Muscle layer of colon (tissue), 2 donors: Measurements from ENCODE around the gene CCDC33.

Source experiments
- H3K27ac ChIP-seq: one replicate; pipeline ENCODE4 v1.7.0; 2013; ENCODE audit warnings: low read depth, mild to moderate bottlenecking, low read length, moderate library complexity
- H3K27me3 ChIP-seq, 2 donors: one replicate each; pipeline ENCODE4 v1.7.0; 2013; ENCODE audit warnings: low read length in 2 of 2, mild to moderate bottlenecking in 2 of 2; ENCODE audit not compliant: insufficient read depth in 2 of 2, control insufficient read depth in 1 of 2
- H3K36me3 ChIP-seq: one replicate; pipeline ENCODE4 v1.7.0; 2013; ENCODE audit warnings: mild to moderate bottlenecking, low read length; ENCODE audit not compliant: insufficient read depth
- H3K4me1 ChIP-seq: one replicate; pipeline ENCODE4 v1.7.0; 2013; ENCODE audit warnings: mild to moderate bottlenecking, low read length; ENCODE audit not compliant: insufficient read depth
- H3K4me3 ChIP-seq, 2 donors: one replicate each; pipeline ENCODE4 v1.7.0; 2013; ENCODE audit warnings: low read length in 2 of 2, low read depth in 1 of 2, mild to moderate bottlenecking in 1 of 2, moderate library complexity in 1 of 2
- H3K9ac ChIP-seq: one replicate; pipeline ENCODE4 v1.7.0; 2013; ENCODE audit warnings: low read length
- H3K9me3 ChIP-seq: one replicate; pipeline ENCODE4 v1.7.0; 2013; ENCODE audit warnings: mild to moderate bottlenecking, low read length
- donor health status: abdominal sarcoma.
- donor health status: Adenocarcinoma of cecum.

Gene CCDC33

DNA sequence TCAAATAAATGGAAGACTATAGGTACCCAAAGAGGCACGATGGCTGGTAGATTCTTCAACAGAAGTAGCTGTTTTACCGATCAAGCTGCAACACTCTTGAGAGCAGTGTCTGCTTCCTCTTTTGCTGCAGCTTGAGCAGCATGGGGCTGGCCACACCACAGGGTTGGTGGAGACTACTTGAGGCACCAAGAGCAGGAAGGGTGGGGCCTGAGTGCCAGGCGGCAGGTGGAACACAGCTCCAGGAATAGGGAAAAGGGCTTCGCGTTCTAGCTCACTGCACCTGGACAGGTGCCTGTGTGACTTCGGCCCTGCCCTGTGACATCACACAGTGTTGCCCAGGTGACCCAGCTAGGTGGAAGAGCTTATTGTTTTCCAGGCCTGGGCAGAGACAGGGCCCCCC is at the start of gene CCDC33:
Gene CCDC33, plus strand, starts transcription at position 365 of the 400 bp plus-strand sequence. CDS start 394 bp downstream, outside the sequence.
- no peak within 1 kb of the TSS for H3K9ac ChIP-seq
- no peaks in the 10 kb centered on the region for H3K9me3 ChIP-seq
- no peaks in the 10 kb centered on the region for H3K36me3 ChIP-seq
- H3K4me3 ChIP-seq: no peak within 1 kb of the TSS
- no peak within 1 kb of the TSS for H3K27ac ChIP-seq
- H3K27me3 ChIP-seq: no peaks in the 10 kb centered on the region
- H3K4me1 ChIP-seq: peaks cover 14% of the 10 kb centered on the region

DNA sequence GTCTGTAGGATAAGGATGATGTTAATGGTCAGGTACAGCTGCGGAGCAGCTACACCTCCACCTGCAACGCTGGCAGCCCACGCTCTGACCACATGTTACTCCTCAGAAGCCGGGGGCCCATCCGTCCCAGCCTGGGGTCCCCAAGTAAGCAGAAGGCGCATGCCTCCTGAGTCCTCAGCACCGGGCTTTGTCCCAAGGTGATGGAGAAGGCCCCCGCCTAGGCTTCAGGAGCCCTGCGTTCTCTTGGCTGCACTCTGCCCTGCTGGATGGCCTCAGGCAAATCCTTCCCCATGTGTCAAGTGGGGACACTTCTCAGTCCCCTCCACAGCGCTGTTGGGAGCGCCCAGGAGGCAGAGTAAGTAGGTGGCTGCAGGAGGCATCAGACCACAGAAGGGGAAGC is 47.9 kb upstream of the CCDC33 start:
- H3K9ac ChIP-seq: no peak overlapping the region
- H3K27ac ChIP-seq: no peak overlapping the region
- H3K36me3 ChIP-seq: no peaks in the 10 kb centered on the region
- no peaks in the 10 kb centered on the region for H3K27me3 ChIP-seq
- H3K4me3 ChIP-seq: no peak overlapping the region
- no peaks in the 10 kb centered on the region for H3K9me3 ChIP-seq
- no peaks in the 10 kb centered on the region for H3K4me1 ChIP-seq

DNA sequence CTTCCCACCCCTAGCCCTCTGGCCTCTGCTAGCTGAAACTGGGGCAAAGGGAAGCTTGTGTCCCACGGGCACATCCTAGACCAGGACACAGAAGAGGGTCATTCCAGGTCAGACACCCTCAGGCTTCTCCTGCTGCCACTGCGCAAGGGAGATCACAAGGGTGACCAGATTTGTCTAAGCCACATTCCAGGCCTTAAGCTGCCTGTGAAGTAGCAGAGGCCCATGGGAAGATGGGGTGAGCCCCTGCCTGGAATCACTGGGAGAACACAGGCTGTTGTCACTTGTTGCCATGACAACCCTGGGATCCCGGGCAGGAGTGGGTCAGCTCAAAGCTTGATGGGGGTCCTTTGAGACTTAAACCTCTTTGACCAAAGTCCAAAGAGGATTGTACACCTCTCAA is 44.3 kb upstream of the CCDC33 start:
- Histone ChIP-seq H3K36me3 (no peaks in the 10 kb centered on the region), H3K4me1 (no peaks in the 10 kb centered on the region), H3K9me3 (no peaks in the 10 kb centered on the region), H3K27ac (no peak overlapping the region), H3K4me3 (no peak overlapping the region), H3K9ac (no peak overlapping the region), H3K27me3 (no peaks in the 10 kb centered on the region)

DNA sequence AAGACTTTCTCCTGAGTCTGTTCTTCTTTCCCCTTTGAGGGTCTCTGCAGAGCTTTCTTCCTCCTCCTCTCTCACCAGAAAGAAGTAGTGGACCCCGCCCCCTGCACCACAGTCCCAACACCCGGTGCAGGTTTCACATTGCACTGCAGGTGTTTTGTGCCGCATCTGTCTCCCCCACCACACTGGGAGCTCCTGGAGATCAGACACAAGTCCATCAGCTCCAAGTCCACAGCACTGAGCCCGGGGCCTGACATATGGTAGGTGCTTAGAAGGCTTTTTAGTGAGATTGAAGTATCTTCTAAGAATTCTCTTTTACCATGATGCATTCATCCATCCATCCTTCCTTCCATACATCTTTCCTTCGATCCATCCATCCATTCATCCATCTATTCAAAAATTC is 43.4 kb upstream of the CCDC33 start:
- Histone ChIP-seq H3K4me3 (no peak overlapping the region), H3K27ac (no peak overlapping the region), H3K9ac (no peak overlapping the region), H3K4me1 (no peaks in the 10 kb centered on the region), H3K9me3 (no peaks in the 10 kb centered on the region), H3K36me3 (no peaks in the 10 kb centered on the region), H3K27me3 (no peaks in the 10 kb centered on the region)

DNA sequence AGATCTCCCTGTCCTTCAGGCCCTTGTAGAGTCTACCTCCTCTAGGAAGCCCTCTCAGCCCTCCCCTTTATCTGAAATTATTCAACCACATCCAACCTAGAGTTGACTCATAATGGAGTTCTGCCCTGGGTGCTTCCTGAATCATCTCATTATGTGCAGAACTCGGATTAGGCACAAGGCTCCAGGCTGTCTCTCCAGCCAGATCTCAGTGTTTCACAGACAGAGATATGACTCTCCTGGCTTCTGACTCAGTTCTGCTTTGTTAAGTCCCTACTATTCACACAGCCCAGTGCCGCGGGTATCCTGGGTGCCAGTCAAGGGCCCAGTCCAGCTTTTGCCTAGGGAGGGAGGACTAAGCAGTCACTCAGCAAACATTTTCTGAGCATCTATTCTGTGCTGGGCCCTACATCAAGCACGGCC is 42.8 kb upstream of the CCDC33 start:
- Histone ChIP-seq H3K27ac (no peak overlapping the region), H3K36me3 (no peaks in the 10 kb centered on the region), H3K9ac (no peak overlapping the region), H3K4me1 (no peaks in the 10 kb centered on the region), H3K4me3 (no peak overlapping the region), H3K9me3 (no peaks in the 10 kb centered on the region), H3K27me3 (no peaks in the 10 kb centered on the region)

DNA sequence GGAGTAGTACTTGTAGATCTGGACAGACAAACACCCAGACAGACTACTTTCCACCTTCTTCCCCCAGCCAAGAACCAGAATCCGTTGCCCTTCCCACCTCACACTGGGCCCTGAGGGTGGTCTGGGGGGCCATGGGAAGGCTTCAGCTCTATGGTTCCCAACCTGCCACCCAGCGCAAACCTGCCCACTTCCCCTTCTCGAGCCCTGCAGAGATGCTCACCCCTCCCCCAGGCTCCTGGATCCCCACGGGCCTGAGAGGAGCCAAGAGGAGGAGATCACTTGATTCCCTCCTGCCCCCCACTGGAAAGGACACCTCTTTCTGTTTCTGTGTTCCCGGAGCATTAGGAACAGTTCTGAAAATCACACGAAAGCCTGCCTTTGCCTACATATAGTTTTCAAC is 42.2 kb upstream of the CCDC33 start:
- no peak overlapping the region for H3K27ac ChIP-seq
- no peaks in the 10 kb centered on the region for H3K9me3 ChIP-seq
- H3K4me3 ChIP-seq: no peak overlapping the region
- H3K36me3 ChIP-seq: no peaks in the 10 kb centered on the region
- no peaks in the 10 kb centered on the region for H3K27me3 ChIP-seq
- no peaks in the 10 kb centered on the region for H3K4me1 ChIP-seq
- no peak overlapping the region for H3K9ac ChIP-seq

DNA sequence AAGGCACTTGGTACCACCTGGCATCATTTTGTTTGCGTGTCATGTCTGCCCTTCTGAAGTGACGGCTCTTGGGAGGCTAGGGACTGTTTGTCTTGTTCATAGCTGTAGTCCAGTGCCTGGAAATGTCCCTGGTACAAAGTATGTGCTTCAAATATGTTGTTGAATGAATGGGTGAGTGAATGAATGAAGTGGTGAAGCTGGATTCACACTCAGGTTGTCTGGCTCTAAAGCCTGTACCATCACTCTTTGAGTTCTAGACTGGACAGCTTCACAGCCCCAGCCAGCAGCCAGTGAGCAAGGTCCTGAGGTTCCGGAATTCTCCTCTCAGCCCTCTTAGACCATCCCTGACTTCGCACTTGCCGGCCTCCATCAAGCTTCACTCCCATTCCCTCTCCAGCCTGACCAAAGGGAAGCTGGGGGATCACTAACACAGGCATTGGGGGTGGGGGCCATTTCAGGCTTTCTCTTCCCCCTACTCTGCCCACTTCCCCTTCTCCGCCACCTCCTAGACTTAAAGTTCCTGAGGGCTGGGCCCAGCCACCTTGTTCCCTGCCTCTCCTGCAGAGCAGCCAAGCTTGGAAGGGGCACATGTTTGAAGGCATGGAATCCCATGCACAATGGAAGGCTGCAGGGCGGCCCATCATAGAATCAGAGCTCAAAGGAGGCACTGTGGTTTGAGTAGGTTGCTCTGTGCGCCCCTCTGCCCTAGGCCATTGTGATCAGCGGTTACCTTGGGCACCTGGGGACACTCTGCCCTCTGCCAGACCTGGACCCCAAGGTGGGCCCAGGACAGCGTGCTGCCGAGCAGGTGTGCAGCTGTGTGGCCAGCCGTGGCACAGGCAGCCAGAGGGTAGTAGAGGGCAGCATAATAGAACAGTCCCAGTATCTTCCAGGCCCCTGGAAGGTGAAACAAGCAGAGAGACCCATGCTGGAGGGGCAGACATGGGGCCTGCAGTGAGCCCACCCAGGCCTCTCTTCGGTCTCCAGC is 41.3 kb upstream of the CCDC33 start:
- Histone ChIP-seq H3K9ac (no peak overlapping the region), H3K27ac (no peak overlapping the region), H3K9me3 (no peaks in the 10 kb centered on the region), H3K4me1 (no peaks in the 10 kb centered on the region), H3K4me3 (no peak overlapping the region), H3K36me3 (no peaks in the 10 kb centered on the region), H3K27me3 (no peaks in the 10 kb centered on the region)

DNA sequence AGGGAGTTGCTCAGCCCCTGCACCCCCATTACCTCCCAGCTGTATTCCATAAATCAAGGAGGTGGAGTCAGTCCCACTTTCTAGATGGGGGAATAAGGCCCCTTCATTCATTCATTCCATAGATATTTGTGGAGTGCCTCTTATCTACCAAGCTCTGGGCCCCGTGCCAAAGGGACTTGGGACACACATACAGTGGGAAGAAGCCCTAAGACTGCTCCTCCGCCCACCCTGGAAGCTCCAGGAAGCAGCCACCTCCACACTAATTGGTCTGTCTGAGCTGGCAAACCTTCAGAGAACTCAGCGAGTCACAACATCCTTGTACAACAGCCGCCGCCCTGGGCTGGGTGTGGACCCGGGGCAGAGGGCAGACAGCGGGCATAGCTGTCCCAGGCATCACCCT is 40.0 kb upstream of the CCDC33 start:
- H3K27me3 ChIP-seq: no peaks in the 10 kb centered on the region
- H3K9ac ChIP-seq: no peak overlapping the region
- peaks cover 8% of the 10 kb centered on the region for H3K4me1 ChIP-seq
- no peak overlapping the region for H3K4me3 ChIP-seq
- no peaks in the 10 kb centered on the region for H3K9me3 ChIP-seq
- no peaks in the 10 kb centered on the region for H3K36me3 ChIP-seq
- no peak overlapping the region for H3K27ac ChIP-seq

DNA sequence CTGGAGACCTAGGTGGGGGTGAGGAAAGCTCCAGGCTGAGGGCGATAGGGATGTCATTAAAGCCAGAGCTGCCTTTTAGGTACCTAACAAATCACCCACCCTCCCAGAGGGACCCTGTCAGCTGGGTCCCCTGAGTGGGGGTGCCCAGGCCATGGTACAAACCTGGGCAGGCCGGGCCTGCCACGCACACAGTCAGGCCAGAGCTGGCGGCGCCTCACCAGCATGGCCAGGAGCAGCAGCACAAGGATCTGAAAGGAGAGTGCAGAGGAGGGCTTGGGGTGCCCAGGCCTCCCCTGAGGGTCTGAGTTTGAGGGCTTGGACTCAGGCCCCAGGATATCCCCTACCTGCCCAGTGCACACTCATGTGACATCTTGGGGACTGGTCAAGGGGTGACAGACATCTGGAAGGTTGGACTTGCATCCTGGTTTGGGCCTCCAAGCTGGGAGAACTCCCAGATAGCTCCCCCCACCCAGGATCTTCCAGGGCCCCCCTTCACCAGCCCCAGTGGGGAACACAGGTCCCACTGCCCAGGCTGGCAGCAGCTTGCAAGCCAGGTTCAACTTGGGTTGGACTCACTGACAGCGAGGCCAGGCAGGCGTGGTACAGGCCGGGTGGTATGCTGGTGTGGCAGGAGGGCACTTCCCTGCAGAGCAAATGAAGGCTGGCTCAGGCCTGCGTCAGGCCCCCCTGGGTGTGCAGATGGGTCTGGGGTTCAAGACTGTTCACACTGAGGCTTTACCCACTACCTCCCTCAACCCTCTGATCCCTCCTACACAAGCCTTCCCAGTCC is 38.8 kb upstream of the CCDC33 start:
- Histone ChIP-seq H3K4me1 (peaks cover 8% of the 10 kb centered on the region), H3K4me3 (no peak overlapping the region), H3K9ac (no peak overlapping the region), H3K27ac (no peak overlapping the region), H3K27me3 (no peaks in the 10 kb centered on the region), H3K36me3 (no peaks in the 10 kb centered on the region), H3K9me3 (no peaks in the 10 kb centered on the region)

DNA sequence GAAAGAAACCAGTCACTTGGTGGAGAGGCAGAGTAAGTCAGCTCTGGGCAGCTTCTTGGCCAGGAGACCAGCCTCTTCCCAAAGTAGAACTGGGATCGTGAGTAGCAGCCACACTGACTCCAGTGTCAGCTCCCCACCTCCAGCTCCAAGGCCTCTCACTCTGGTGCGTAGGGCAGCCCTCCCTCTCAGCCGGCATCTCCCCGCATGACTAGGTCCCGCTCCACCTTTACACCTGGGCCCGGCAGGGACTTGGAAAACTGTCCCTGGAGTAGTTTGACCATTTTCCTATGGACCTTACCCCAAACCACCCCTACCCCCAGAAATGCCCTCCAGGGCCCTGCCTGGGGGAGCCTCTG is 36.9 kb upstream of the CCDC33 start:
- peaks cover 8% of the 10 kb centered on the region for H3K4me1 ChIP-seq
- H3K27me3 ChIP-seq: no peaks in the 10 kb centered on the region
- no peak overlapping the region for H3K9ac ChIP-seq
- no peak overlapping the region for H3K4me3 ChIP-seq
- H3K9me3 ChIP-seq: no peaks in the 10 kb centered on the region
- no peaks in the 10 kb centered on the region for H3K36me3 ChIP-seq
- H3K27ac ChIP-seq: no peak overlapping the region

DNA sequence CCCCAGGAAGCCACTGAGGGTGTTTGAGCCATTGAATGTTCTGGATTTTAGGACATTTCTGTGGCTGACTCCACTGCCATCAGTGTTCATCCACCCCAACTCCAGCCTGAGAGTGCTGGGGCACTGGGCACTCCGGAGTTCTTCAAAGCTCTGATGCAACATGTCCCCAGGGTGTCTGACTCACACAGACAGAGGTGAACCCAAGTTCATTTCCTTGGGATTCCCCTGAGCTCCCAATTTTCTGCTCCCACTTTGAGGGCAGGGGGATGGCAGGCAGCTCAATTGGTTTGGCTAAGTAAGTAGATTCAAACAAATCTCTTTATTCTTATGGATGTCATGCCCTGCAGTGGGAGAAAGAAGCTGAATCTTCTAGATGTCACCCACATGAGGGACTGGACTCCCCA is 35.7 kb upstream of the CCDC33 start:
- H3K4me1 ChIP-seq: peaks cover 8% of the 10 kb centered on the region
- H3K27ac ChIP-seq: no peak overlapping the region
- H3K4me3 ChIP-seq: no peak overlapping the region
- H3K9me3 ChIP-seq: no peaks in the 10 kb centered on the region
- no peak overlapping the region for H3K9ac ChIP-seq
- H3K36me3 ChIP-seq: no peaks in the 10 kb centered on the region
- no peaks in the 10 kb centered on the region for H3K27me3 ChIP-seq
